Motor neuron (in vitro differentiated cells): ENCODE data around the gene WNT1. TPM values are rescaled to one million over a fixed set of nuclear protein-coding genes. Genes with fewer than 3 reads are reported as not detected.

ENCODE experiments used
- ATAC-seq, 8 experiments: fragments of 200-7000 bp; cut with Tn5 transposase; replicated peaks in 6 of 8; 2 replicates each; pipeline ENCODE4 v1.8.0; 2021; ENCODE audit warnings: mild to moderate bottlenecking in 8 of 8, moderate library complexity in 8 of 8
- H3K27ac ChIP-seq, 2 donors: fragments of 250-450 bp; sonication (Bioruptor Pico); 2 replicates each; pipeline ENCODE4 v1.9.0; 2021; ENCODE audit warnings: antibody characterized with exemption in 2 of 2, mild to moderate bottlenecking in 2 of 2, moderate library complexity in 1 of 2
- H3K4me1 ChIP-seq, 2 donors: fragments of 250-450 bp; sonication (Bioruptor Pico); replicated peaks in 1 of 2; 2 replicates each; pipeline ENCODE4 v1.6.1; 2021; ENCODE audit warnings: antibody characterized with exemption in 2 of 2, mild to moderate bottlenecking in 2 of 2, moderate library complexity in 1 of 2
- H3K4me3 ChIP-seq, 5 donors: fragments of 250-450 bp; sonication (Bioruptor Pico); 2 replicates each; pipeline ENCODE4 v1.9.0; 2021; ENCODE audit warnings: antibody characterized with exemption in 5 of 5, mild to moderate bottlenecking in 5 of 5, moderate library complexity in 4 of 5
- whole genome bisulfite sequencing, 10 experiments: fragments of 450-650 bp; shearing (Covaris generic); methylation state at CpG; one replicate each; pipeline ENCODE4 v1.0.0; 2022; 5-methylcytosine and 5-hydroxymethylcytosine counted together
- in situ Hi-C, 9 experiments: fragments of 400-800 bp; cut with MboI; loops; one replicate each; pipeline ENCODE4 v1.15.0; 2021; ENCODE audit warnings: low sequenced_read_pairs in 9 of 9, low pct_unique_long_range_greater_than_20kb in 2 of 9; ENCODE audit not compliant: unreplicated experiment in 9 of 9
- total RNA-seq, 8 experiments: library from RNA; unstranded; fragments of 300-600 nt; gene quantifications; 2 replicates each; pipeline versions ENCODE4 v1.2.3 to v1.2.4, GENCODE V29; 2022

The WNT1 gene
- total RNA-seq, 8 experiments from 2014 or later, result 0.21 to 0.71 TPM; not detected in 6

DNA sequence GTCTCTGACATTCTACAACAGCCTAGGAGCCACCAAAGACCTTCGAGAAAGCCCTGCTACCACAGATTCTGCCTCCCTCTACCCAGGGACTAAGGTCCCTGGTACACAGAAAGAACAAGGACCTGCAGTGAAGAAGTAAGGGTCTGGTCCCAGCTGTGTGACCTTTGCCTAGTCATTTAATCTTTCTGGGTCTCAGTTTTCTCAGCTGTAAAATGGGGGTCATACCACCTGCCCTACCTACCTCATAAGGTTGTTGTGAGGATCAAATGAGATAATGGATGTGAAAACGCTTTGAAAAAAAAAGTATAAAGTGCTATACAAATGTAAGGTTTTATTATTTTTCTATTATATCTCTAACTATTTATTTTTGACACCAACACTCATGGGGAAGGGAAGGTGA is 45.7 kb downstream of the WNT1 start:
- peaks cover 7 to 8% of the 10 kb centered on the region in 2 donors for H3K4me1 ChIP-seq
- no peak overlapping the region for H3K4me3 ChIP-seq
- 80 to 100% (median 100%) methylated on average over 1 to 2 of the region's 2 CpGs; no CpG with 5 or more reads in 2 of the 10 experiments for WGBS, 10 experiments
- in situ Hi-C loops, result no loop called here
- no peak overlapping the region for H3K27ac ChIP-seq
- ATAC-seq, result no peak

DNA sequence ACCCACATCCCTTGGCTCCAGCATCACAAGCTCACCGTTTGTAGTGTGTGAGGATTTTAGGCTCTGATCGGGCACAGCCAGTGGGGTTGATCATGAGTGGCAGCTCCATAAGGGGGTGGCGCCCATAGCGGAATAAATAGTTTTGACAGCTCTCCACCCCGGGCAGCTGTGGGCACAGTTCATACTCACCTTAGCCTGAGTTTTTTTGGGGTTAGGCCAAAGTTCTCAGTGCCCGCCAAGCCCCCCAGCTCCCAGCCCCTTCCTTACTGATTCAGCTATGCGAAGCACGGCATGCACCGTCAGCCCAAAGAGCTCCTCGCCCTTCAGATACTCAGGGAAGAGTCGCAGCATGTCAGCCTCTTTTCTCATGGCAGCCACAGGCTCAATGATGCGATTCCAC is 46.4 kb downstream of the WNT1 start:
- in situ Hi-C loops, result no loop called here
- ATAC-seq, result no peak
- Histone ChIP-seq H3K4me1 (peaks cover 4% of the 10 kb centered on the region in 2 donors), H3K27ac (no peak overlapping the region), H3K4me3 (no peak overlapping the region)
- 78 to 100% (median 89%) methylated on average over 2 to 9 of the region's 12 CpGs; no CpG with 5 or more reads in 5 of the 10 experiments for WGBS, 10 experiments

DNA sequence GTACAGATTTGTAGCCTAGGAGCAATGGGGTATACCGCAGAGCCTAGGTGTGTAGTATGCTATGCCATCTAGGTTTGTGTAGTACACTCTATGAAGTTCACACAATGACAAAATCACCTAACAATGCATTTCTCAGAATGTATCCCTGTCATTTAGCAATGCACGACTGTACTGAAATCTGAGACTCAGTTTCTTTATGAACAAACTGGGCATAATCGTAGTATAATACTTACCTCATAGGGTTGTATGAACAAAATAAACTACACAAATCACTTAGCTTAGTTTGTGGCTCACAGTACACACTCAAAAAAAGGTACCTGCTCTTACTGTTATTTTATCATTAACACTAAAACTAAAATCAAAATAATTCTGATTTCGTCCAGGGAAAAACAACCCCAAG is 47.3 kb downstream of the WNT1 start:
- WGBS, 10 experiments, result 0 to 100% (median 93%) methylated on average over 1 to 4 of the region's 4 CpGs
- Histone ChIP-seq H3K4me3 (no peak overlapping the region), H3K4me1 (no peaks in the 10 kb centered on the region), H3K27ac (no peak overlapping the region)
- in situ Hi-C loops, result no loop called here
- ATAC-seq, result no peak

DNA sequence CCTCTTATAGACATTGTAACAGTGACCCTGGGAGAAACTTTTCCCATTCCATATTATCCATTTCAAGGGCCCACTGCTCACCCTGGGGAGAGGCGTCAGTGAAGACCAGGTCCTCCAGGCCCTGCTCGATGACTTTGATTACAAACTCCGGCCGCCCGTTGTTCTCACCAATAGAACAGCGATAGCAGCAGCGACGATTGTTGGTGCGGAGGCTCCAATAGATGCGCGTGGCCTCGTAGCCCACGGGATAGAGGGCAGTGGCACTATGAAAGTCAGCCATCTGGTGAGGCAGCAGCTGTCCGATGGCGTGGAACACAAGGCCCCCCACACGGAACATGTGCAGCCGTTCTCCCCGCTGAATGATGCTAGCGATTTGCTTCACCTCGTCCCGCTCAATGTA is 48.0 kb downstream of the WNT1 start:
- Histone ChIP-seq H3K27ac (no peak overlapping the region), H3K4me3 (no peak overlapping the region), H3K4me1 (no peaks in the 10 kb centered on the region)
- no peak for ATAC-seq
- 84 to 100% (median 91%) methylated on average over 2 to 10 of the region's 21 CpGs; no CpG with 5 or more reads in 4 of the 10 experiments for WGBS, 10 experiments
- in situ Hi-C loops, result no loop called here

DNA sequence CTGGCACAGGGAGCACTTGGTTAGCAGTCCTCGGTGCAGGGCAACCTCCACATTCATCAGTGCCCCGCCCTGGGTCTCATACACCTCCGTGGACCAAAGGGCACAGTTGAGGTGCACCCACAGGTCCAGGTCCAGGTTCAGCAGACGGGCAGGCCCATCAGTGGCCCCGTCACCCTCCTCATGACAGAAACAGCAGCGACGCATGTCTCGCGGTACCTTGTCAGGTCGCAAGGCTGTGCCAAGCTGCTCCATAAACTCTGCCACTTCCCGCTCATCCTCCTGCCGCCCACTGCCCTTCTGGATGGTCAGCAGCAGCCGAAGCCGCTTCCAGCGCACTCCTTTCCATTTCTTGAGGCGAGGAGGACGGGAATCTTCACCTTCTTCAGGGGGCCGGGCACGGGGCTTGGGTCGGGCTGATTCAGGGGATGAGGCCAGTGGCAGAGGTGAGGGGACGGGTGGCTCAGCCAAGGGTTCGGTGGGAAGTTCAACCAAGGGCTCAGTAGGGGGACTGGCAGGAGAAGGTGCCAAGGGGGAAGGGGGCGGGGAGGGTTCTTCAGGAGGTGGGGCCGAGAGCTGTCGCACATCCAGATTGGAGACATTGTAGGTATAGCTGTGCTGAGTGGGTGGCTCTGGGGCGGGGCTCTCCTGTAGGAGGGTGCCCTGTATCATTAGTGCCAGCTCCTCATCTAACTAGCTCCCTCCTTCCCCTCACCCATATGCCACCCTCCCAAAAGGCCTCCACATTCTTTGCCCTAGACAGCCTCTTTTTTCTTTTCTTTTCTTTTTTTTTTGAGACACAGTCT is 48.8 kb downstream of the WNT1 start:
- peak in 3 of 8 experiments; percentile 5 to 24 (median 11) for ATAC-seq
- H3K4me1 ChIP-seq, result no peaks in the 10 kb centered on the region
- H3K4me3 ChIP-seq, result no peak overlapping the region
- H3K27ac ChIP-seq, result no peak overlapping the region
- 90 to 100% (median 99%) methylated on average over 2 to 10 of the region's 26 CpGs; no CpG with 5 or more reads in 4 of the 10 experiments for WGBS, 10 experiments
- in situ Hi-C loops, result no loop called here

DNA sequence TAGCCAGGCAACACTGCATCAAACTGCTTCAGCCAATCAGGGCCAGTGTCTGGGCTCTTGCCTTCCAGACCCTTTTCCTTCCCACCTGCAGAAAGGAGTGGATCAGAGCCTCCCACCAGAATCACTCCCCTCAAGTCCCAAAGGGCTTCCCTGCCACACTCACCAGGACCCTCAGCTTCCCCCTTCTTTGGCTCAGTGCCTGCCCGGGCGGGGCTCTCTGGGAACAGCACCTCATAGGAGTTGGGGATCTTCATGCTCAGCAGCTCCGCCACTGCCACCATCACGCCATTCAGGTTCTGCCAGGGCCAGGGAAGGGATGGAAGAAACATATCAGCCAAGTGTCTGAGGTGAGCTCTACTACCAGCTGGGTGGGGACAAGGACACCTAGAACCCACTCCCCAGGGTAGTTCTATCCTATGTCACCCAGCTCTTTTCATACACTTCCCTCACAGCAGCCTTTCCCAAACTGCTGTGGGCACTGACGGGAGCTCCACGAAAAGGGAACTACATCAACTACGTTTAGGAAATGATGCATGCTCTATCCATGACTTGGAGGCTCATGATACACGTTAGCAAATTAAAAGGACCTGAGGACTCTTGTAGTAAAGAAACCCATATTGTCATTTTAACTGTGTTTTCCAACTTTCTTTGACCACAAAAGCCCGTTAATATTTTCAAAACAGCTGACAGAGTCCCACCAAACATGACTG is 49.9 kb downstream of the WNT1 start:
- in situ Hi-C loops, result no loop called here
- no peak for ATAC-seq
- WGBS, 10 experiments, result 71 to 100% (median 95%) methylated on average over 1 to 7 of the region's 9 CpGs

DNA sequence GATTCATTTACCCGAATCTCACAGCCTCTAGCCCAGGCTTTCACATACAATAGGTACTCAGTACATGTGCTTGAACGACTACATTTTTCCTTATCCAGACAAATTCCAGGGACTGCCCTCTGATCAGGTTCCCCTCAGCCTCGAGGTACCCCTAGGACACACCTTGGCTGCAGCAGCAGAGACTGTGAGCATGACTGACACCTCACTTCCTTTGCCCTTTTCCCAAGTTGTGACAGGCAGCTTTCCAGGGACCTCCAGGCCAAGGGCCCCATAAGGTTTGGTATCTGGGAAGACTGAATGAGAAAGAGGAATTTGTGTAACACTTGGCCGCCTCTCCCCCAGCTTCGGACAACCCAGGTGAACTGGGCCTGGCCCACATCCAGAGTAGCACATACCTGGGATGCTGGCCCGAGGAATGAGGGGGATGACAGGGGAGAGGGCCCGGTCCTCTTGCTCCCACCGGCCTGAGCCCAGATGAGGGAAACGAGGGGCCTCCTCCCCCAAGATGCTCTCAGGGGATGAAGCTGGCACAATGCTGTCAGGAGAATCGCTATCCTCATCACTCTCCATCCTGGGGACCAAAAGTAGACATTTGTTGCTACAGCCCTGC is 50.6 kb downstream of the WNT1 start:
- ATAC-seq, result no peak
- no peaks in the 10 kb centered on the region for H3K4me1 ChIP-seq
- H3K27ac ChIP-seq, result no peak overlapping the region
- in situ Hi-C loops, result no loop called here
- no peak overlapping the region for H3K4me3 ChIP-seq
- 64 to 100% (median 94%) methylated on average over 1 to 5 of the region's 10 CpGs; no CpG with 5 or more reads in 2 of the 10 experiments for WGBS, 10 experiments

More for the DNA sequence above, 49.9 kb downstream of the WNT1 start:
- Histone ChIP-seq H3K4me1 (no peaks in the 10 kb centered on the region), H3K4me3 (no peak overlapping the region), H3K27ac (no peak overlapping the region)

DNA sequence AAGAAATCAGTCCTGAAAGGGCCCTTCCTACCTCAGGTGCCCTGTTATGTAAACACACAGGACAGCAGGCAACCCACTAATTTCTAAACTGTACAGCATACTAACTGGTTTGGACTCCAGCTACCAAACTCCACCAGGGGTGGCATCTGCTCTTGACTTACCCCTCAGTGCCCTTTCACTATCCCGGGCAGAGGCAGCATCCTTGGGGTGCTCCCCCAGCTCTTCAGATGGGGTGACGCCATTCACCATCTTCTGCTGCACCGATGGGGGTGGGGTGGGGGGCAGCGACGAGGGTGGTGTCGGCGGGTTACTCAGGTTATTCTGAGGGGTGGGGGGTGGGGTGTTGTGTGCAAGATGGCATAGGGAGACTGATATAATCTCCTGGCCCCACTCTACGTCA is 52.0 kb downstream of the WNT1 start:
- Histone ChIP-seq H3K4me1 (no peaks in the 10 kb centered on the region), H3K4me3 (no peak overlapping the region), H3K27ac (no peak overlapping the region)
- ATAC-seq, result no peak
- WGBS, 10 experiments, result 74 to 90% methylated on average over 2 to 3 of the region's 8 CpGs; no CpG with 5 or more reads in 8 of the 10 experiments
- in situ Hi-C loops, result no loop called here

DNA sequence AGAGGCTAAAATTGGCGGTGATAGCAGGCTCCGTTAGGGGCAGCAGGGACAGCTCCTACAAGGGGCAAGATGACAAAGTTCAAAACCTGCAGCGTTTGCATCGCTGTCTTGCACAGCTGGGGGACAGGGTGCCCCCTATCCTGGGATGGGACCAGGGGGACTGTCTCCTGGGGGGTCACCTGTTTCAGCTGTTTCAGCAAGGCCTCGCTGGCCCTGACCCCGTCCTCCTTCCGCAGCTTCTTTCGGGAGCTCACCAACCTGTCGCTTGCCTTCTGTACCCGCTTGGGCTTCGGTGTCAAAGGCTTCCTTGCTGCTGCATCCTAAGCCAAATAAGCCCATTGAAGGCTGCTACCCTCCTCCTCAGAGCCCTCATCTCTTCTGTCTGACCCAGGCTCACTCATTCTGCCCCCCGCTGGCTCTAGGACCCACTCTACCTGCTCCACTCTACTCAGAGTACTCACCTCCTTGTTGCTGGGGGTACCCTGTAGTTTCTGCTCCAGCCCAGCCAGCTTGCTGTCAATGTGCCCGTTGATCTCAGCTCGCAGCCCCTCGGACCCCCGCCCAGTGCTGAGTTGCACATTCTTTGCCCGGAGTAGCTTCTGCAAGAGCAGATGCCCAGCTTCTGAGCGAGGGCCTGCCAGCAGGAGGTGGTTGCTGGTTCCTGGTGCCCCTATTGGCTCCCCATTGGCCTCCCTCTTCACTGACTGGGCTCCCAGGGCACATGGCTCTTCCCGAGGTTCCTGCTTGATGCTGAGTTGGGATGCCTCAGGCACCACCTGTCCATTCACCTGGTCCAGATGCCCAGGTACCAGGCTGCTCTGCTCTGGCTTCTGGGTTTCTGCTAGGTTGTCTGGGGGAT is 52.8 kb downstream of the WNT1 start:
- in situ Hi-C loops, result no loop called here
- Histone ChIP-seq H3K4me1 (no peaks in the 10 kb centered on the region), H3K4me3 (no peak overlapping the region), H3K27ac (no peak overlapping the region)
- ATAC-seq, result no peak
- 40 to 100% (median 97%) methylated on average over 1 to 7 of the region's 19 CpGs; no CpG with 5 or more reads in 1 of the 10 experiments for WGBS, 10 experiments

DNA sequence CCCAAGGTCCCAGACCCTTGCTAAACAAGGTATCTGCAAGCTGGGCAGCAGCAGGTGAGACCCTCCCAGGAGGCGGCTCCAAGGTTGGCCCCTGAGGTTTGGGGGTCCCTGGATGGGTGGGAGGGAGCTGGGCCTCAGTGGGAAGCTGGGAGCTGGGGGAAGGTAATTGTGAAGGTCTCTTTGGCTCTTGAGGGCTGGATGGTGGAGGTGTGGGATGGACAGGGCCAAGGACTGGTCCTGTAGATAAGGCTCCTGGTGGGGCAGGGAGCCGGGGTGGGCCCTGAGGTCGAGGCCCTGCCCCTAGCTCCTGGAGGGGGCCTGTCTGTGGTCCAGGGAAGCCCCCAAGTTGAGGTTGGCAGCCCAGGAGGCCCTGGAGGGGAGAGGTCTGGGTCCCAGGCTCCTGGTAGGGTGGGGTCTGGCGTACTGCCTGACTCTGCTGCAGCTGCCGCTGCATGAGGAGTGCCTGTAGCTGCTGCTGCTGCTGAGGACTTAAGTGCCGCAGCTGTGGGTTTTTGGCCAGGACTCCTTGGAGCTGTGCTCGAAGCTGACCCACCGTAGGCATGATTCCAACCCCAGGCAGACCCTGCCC is 53.5 kb downstream of the WNT1 start:
- WGBS, 10 experiments, result 100% methylated on average over 1 to 2 of the region's 8 CpGs; no CpG with 5 or more reads in 7 of the 10 experiments
- in situ Hi-C loops, result no loop called here
- H3K27ac ChIP-seq, result no peak overlapping the region

More for the DNA sequence above, 53.5 kb downstream of the WNT1 start:
- Histone ChIP-seq H3K4me3 (no peak overlapping the region), H3K4me1 (no peaks in the 10 kb centered on the region)
- peak in 2 of 8 experiments; percentile 9 to 10 for ATAC-seq
